ENCODE measurements around the gene SETD2.
A peak's percentile ranks its signal among the peaks of the same experiment; 100 is the strongest.
"Not testable (repeated sequence)": the region's sequence is repeated elsewhere in the genome, so short reads cannot be mapped to it uniquely, and the experiment has no call there.

SETD2 gene

DNA sequence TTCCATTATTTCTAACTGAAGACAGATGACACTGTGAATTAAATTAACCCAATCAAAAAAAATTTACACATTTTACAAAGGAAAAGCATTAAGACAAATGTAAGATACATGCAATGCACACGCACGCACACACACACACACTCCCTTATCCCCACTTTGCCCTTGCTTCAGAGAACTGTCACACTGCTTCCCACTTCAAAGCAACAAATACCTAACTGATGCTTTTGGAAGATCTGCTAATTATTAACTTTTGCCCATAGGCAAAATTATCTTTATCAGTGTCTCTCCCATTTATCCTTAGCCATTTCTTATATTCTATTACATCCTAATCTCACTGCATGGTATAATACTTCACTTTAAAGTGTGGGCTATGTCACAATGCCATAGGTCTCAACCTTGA lies 60.3 kb downstream of the SETD2 start:
- DNase-seq (ENCODE audit: low read depth, low spot score): no peak

DNA sequence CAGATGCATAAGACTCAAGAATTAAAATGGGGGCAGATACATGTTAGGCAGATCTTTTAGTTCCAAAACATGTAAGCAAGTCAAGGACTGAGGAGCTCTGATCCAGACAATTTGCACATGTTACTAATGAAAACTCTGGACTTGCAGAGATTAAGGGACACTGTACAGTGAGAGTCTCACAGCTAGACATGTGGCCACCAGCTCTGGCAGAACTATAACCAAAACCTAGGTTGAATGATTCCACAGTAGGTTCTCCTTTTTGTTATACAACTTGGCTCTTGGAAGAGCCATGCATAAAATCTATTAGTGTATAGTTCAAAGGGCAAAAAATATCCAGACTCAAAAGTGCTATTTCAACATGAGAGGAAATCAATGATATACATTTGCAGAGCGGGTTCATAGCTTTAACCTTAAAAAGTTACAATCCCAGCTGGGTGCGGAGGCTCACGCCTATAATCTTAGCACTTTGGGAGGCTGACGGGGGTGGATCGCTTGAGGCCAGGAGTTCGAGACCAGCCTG lies 61.8 kb downstream of the SETD2 start:
- DNase-seq (ENCODE audit: low read depth, low spot score): no peak

DNA sequence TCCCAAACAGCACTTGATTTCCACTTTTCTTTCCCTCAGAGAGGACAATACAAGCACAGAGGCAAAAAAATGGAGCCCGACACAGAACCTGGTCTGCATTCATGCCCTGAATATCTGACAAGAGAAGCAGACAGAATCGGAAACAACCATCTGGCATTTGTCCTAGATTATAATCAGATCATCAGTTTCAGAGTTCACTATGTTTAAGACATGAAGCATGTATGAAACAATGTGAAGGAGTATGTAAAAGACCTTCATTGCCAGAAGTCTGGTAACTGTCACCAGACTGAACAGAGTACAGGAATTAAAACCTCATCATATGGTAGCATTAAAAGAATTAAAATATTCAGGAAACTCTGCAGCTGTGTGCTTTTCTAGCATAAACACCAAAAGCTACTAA lies 65.0 kb downstream of the SETD2 start:
- no peak for DNase-seq (ENCODE audit: low read depth, low spot score)

DNA sequence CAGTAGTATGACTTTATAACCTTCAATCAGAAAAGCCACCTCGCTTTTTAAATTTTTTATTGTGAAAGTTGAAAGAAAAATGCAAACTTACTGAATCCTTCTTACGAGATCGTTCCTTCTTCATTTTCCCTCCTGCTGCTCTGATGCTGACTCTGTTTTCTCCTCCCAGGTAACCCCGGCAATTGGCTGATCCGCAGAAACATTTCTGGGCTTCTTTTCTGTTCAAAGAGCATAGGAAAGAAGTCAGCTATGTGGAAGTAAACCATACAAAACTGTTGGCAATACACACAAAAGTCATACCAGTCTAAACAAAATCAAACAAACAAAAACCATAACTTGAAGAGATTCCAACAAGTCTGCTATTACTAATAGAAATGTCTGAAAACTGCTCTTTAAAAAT lies 66.0 kb downstream of the SETD2 start:
- no peak for DNase-seq (ENCODE audit: low read depth, low spot score)

DNA sequence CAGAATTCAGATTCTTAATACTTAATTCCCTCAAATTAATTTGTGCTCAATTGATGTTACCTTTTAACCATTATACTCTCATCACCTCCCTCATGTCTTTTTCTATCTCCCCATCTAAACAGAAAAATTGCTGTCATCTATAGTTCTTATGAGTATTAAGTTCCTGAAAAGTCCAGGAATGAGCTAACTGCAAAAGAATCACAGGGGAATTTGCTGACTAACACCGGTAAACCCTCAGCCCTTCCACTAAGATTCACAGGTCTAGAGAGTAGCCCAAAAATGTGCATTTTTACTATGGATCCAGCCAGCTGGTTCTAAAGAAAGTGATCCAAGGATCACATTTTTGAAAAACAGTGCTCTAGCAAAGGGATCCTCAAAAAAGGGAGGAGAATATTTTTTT lies 67.0 kb downstream of the SETD2 start:
- DNase-seq (ENCODE audit: low read depth, low spot score): no peak

DNA sequence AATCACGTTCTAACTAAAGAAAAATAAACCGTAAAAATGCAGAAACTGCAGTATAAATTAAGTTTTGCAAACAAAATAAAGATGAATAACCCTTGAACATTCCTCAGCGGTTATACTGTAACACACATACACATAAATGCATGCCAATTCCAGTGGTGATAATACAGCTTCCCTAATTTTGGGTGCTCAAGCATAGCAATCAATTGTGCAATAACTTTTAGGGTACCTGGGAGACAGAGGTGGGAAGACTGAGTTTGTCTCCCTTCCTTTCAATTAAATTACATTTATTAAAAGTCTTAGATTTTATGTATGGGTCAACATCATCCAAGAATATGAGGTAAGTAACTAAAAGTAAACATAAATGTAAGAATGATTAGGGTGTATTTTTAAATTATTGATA lies 71.8 kb downstream of the SETD2 start:
- no peak for DNase-seq (ENCODE audit: low read depth, low spot score)

DNA sequence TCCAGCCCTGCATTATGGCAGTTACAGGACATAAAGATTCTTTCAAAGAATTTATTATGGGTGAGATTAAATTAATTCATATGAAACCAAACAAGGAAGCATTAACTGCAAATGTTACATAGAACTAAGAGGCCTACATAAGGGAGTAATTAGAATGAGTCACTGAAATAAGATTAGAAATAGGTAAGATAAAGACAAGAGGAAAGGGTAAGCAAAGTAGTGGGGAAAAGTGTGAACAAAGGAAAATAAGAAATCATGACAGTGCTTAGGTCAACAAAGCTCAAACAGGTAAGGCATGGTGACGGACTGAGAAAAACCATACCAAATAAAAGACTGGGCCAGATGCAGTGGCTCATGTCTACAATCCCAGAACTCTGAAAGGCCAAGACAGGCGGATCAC lies 74.3 kb downstream of the SETD2 start:
- no peak for DNase-seq (ENCODE audit: low read depth, low spot score)

DNA sequence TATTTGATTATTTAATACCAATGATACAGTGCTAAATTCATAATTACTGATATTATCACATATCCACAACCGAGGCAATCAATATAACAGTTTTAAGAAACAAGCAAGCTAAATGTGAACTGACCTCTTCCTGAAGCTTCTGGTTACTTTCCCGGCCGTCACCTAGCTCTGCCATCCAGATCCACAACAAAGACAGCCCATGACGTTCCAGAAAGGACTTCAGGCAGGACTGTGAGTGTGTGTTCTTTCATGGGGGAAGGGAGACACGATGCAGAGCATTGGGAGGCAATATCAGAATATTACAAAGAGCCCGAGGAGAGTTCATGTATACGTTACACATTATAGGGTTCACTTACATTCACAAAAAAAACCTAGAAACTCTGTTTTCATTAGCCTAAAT lies 77.8 kb downstream of the SETD2 start:
- DNase-seq (ENCODE audit: low read depth, low spot score): no peak

DNA sequence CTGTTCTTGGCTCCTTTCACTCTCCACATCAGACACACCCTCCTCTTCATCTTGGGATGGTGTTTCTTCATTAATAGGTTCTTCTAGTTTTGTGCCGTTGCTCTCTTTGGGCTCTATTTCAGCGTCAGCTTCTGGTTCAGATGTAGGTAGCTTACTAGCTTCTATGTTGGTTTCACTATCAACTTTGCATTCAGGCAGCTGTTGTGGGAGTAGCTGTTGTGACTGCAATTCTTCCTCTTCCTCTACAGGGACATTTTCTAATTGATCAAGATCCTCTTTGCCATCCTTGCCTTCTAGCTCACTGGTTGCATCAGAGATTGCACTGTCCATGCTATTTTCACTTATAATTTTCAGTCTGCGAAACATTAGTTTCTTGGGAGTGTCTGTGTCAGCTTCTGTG lies 80.1 kb downstream of the SETD2 start:
- no peak for DNase-seq (ENCODE audit: low read depth, low spot score)

DNA sequence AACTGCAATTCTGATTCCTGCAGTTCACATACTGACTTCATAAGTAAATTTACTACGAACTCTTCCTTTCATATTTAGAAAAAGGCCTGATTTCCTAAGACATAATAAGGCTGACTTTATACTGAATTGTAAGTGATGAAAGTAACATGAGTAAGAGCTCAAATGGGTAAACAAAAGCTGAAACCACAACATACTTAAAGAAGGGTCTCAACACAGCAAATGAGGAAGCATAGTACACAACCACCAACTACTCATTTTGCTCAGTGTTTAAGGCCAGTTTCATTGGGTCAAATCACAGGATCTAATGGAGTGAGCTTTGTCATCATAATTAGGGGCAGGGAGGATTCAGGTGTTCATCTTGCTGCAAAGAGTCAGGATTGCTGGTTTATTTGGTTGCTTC lies 81.4 kb downstream of the SETD2 start:
- no peak for DNase-seq (ENCODE audit: low read depth, low spot score)

DNA sequence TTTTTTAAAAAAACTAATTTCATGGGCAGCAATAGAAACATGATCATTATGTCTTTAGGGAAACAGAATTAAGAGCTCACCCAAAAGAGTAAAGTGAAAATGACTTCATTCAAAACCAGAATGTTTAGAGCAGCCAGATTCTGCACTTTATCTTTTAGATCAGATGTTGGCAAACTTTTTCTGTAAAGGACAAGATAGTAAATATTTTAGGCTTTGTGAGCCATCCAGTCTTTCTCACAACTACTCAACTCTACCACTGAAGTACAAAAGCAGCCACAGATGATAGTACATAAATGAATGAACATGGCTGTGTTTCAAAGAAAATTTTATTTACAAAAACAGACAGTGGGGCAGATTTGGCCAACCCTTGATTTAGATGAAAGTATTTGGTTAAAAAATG lies 84.5 kb downstream of the SETD2 start:
- DNase-seq (ENCODE audit: low read depth, low spot score): no peak

DNA sequence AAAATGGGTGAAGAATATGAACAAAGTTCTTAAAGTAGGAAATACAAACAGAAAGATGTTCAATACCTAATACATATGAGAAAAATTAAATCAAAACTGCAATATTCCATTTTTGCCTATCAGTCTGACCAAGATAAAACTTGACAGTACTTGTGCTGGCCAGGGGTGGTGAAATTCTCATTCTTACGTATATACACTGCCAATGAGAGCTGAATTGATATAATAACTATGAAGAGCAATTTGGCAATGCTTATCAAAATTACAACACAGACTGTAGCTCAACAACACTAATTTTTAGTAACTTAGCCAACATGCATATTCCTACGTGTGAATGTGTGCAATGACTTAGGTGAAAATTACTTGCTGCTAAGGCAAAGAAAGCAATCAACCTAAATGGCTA lies 90.2 kb downstream of the SETD2 start:
- no peak for DNase-seq (ENCODE audit: low read depth, low spot score)

DNA sequence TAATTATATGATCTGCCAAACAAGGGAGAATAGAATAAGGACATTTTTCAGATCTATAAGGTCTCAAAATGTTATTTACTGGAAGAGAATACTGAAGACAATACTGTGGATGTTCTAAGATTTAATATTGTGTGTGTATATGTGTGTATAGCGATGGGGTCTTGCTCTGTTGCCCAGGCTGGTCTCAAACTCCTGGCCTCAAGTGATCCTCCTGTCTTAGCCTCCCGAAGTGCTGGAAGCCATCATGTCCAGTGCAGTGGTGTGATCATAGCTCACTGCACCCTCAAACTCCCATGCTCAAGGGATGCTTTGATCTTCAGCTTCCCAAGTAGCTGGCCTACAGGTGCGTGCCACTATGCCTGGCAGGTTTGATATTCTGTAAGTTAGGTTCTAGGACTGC lies 93.1 kb downstream of the SETD2 start:
- no peak for DNase-seq (ENCODE audit: low read depth, low spot score)

DNA sequence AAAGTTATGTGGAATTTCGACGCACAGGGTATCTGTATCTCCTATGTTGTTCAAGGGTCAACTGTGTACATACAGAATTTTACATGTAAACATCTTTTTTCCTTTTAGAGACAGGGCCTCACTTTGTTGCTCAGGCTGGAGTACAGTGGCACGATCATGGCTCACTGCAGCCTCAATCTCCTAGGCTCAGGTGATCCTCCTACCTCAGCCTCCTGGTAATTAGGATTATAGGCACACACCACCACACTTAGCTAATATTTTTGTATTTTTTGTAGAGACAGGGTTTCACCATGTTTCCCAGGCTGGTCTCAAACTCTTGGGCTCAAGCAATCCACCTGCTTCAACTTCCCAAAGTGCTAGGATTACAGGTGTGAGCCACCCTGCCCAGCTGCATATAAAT lies 97.7 kb downstream of the SETD2 start:
- DNase-seq (ENCODE audit: low read depth, low spot score): not testable (repeated sequence)

DNA sequence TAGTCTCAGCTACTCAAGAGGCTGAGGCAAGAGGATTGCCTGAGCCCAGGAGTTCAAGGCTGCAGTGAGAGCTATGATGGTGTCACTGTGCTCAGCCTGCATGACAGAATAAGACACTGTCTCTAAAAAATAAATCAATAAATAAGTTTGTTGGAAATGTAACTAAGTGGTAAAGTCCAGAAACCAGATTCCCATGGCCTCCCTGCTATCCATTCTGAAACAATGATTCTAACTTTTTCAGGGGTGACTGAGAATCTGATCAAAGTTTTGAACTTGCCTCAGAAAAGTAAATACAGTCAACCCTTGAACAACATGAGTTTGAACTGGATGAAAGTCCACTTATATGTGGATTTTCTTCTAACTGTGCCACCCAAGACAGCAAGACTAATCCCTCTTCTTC lies 98.2 kb downstream of the SETD2 start:
- no peak for DNase-seq (ENCODE audit: low read depth, low spot score)

DNA sequence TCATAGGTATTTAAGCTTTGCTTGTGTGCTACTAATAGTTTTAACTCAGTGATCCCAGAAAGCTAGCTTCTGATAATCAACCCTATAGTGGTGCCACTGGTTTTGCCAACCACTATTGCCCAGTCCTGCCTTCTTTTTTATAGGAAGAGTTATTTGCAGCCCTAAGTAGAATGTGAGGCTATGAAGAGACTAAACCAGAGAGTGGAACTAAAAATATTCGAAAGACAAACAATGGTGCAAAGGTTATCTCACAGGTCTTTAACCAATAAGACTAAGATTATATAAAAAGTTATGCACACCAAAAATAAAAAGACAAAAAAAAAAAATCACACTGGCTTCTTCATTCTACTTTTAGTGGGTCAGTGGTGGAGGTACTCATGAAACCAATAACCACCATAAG lies 98.9 kb downstream of the SETD2 start:
- no peak for DNase-seq (ENCODE audit: low read depth, low spot score)

DNA sequence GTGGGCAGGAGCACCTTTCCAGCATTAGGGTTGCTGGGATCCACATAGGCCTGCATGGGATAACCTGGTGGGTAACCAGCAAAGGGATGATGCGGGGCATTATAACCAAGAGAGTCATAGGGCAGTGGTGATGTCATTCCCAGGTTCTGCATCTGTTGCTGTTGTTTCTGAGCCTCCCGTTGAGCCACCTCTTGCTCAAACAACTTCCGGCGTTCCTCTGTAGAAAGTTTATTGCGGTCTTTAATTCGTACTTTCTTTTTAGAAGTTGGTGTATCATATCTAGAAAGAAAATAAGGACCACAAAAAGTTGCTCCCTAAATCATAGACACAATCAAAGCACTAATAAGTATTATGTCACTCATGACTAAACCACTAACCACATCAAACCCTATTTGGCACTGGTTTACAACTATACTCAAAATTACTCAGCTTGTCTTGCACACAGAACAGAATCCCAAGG lies 106.7 kb downstream of the SETD2 start:
- peak; percentile 30 for DNase-seq (ENCODE audit: low read depth, low spot score)

DNA sequence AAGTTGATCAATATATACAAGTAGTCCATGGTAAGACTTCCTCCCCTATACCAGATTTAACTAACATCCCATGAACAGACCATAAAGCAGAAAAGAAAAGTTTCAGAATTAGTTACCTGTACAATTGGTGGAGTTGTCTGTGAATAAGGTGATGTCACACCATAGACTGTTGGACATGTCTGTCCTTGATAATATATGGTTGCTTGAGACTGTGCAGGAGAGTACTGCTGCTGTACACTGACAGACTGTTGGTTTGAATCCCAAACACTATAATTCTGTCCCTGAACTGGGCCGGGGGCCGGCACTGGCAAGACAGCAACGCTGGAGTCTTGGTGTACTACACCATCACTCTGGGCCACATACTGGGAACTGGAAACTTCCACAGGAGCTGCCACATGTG lies 107.2 kb downstream of the SETD2 start:
- DNase-seq (ENCODE audit: low read depth, low spot score): no peak

DNA sequence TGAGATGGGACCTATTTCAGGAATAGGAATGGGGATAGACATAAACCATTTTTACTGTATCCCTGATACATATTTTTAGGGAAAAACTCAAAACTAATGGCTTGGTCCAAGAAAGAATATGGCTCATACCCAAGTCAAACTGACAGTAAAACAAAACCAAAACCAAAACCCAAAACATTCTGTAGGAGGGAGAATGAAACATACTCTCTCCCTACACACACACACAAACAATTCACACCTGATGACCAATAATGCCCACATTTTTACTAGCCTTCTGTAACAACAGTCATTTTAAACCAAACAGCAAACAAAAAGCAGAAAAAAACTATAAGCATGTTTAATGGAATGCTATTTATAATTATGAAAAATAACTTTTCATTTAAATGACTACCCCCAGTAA lies 109.5 kb downstream of the SETD2 start:
- DNase-seq (ENCODE audit: low read depth, low spot score): no peak

DNA sequence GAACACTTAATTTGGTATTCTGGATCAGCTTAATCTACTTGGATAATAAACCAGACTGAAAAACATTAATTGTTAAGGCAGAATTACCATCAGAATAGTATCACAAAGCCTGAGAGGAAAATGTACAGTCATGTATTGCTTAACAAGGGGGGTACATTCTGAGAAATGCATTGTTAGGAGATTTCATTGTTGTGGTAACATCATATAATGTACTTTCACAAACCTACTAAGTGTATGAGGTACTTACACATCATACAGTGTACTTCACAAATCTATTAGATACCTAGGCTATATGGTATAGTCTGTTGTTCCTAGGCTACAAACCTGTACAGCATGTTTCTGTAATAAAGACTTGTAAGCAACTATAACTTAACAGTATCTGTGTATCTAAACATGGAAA lies 116.2 kb downstream of the SETD2 start:
- no peak for DNase-seq (ENCODE audit: low read depth, low spot score)

DNA sequence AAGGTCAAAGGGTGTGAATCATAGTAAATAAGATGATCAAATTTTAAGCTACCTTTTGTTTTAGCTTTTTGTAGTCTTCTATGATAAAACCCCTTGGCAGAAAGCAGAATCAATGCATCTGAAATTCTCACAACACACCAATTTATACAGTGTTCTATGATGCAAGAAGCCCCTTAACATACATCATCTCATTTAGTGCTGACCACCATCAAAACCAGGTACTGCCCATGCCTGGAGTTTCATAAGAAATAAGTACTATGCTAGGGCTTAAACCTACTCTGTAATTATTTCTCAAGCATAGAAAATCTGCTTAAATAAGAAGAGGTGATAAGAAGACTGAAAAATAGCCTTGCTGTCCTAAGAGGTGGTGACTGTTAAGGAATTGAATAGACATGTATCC lies 116.8 kb downstream of the SETD2 start:
- DNase-seq (ENCODE audit: low read depth, low spot score): no peak

DNA sequence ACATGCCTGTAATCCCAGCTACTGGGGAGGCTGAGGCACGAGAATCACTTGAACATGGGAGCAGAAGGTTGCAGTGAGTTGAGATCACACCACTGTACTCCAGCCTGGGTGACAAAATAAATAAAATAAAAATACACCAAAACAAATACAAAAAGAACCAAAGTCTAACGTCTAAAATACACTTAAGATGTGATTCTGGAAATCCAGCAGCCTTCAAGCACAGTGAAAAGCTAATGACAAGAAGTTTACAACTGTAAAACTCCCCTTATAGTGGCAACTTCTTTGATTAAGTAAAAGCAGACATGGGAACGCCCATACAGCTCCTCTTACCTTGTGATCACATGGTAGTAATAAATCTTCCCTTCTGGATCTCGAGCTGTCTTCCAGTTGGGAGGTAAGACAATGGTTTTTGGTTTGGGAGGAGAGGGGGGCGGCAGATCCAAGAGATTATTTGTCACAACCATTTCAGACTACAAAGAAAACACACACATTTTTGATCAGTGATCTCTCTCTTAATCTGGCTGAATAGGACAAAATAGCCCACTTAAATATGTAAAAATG lies 121.6 kb downstream of the SETD2 start:
- no peak for DNase-seq (ENCODE audit: low read depth, low spot score)

DNA sequence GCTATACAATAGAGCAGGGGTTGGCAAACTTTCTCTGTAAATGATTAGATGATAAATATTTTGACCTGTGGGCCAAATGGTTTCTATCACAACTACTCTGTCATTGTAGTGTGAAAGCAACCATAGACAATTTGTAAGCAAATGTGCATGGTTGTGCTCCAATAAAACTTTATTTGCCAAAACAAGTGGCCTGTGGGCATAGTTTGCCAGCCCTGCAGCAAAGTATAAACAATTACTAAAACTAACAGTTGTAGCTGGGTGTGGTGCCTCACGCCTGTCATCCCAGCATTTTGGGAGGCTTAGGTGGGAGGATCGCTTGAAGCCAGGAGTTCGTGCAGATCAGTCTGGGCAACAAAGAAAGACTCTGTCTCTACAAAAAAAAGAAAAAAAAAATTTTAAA lies 122.8 kb downstream of the SETD2 start:
- no peak for DNase-seq (ENCODE audit: low read depth, low spot score)

DNA sequence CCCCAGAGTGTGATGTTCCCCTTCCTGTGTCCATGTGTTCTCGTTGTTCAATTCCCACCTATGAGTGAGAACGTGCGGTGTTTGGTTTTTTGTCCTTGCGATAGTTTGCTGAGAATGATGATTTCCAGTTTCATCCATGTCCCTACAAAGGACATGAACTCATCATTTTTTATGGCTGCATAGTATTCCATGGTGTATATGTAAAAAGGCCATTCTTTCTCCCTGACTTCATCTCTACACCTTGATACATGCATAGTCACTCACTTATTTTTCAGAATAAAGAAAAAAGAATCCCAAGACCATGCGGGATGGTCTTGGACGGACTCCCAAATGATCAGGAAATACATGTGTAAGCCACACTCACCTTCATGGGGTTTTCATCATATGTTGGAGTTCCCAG lies 126.6 kb downstream of the SETD2 start:
- DNase-seq (ENCODE audit: low read depth, low spot score): not testable (repeated sequence)

All from activated CD4-positive, CD25-positive, alpha-beta regulatory T cell treated with anti-CD3 and anti-CD28 coated beads, Interleukin-2, amount 50 U/mL, for 16 hours (primary cell).